Heart left ventricle (tissue), 16 donors: ENCODE measurements around the gene LOXL3. TPM values are rescaled to one million over a fixed set of nuclear protein-coding genes. Genes with fewer than 3 reads are reported as not detected.
A peak's percentile ranks its signal among the peaks of the same experiment; 100 is the strongest.

Experiments
- ATAC-seq, 4 donors: fragments of 200-7000 bp; cut with Tn5 transposase; one replicate each; pipeline ENCODE4 v1.9.1; 2020 to 2022; ENCODE audit warnings: moderate library complexity in 4 of 4, mild to moderate bottlenecking in 3 of 4, moderate number of reproducible peaks in 1 of 4
- DNase-seq, 5 donors: peaks; one replicate each; pipeline ENCODE4 v3.0.0-alpha.2; 2020
- H3K27ac ChIP-seq, 12 donors: fragments of 200-600 bp; sonication (generic) in 4 of 12; one replicate each; pipeline versions ENCODE4 v1.5.0 to v1.8.0; 2016 to 2022; ENCODE audit warnings: mild to moderate bottlenecking in 2 of 12
- H3K27me3 ChIP-seq, 9 donors: fragments of 200-600 bp; sonication (generic) in 2 of 9; one replicate each; pipeline versions ENCODE4 v1.5.1 to v1.8.0; 2016 to 2022; ENCODE audit warnings: mild to moderate bottlenecking in 3 of 9
- H3K36me3 ChIP-seq, 9 donors: fragments of 200-600 bp; sonication (generic) in 2 of 9; one replicate each; pipeline versions ENCODE4 v1.5.0 to v1.8.0; 2018 to 2022; ENCODE audit warnings: mild to moderate bottlenecking in 2 of 9
- H3K4me1 ChIP-seq, 12 donors: fragments of 200-600 bp; sonication (generic) in 4 of 12; one replicate each; pipeline versions ENCODE4 v1.5.0 to v1.8.0; 2016 to 2022; ENCODE audit warnings: mild to moderate bottlenecking in 3 of 12
- H3K4me3 ChIP-seq, 12 donors: fragments of 200-600 bp; sonication (generic) in 4 of 12; one replicate each; pipeline versions ENCODE4 v1.5.0 to v1.8.0; 2017 to 2022; ENCODE audit warnings: mild to moderate bottlenecking in 9 of 12, moderate library complexity in 4 of 12
- H3K9me3 ChIP-seq, 12 donors: fragments of 200-600 bp; sonication (generic) in 4 of 12; one replicate each; pipeline versions ENCODE4 v1.5.0 to v1.8.0; 2016 to 2022; ENCODE audit warnings: mild to moderate bottlenecking in 1 of 12
- POLR2A ChIP-seq, 2 donors: fragments of 450-650 bp; IDR thresholded peaks; one replicate each; pipeline ENCODE4 v1.6.1; 2017; ENCODE audit warnings: antibody characterized with exemption in 2 of 2, mild to moderate bottlenecking in 2 of 2, moderate library complexity in 2 of 2
- WGBS, 4 donors: extraction: QIAGEN DNeasy Blood & Tissue Kit in 2 of 4; methylation state at CpG; one replicate each; pipeline versions ENCODE4 v1.1.5 to v1.1.7; 2013 to 2018; 5-methylcytosine and 5-hydroxymethylcytosine counted together
- intact Hi-C, 10 donors: fragments of 100-400 bp; cut with DNase I; formaldehyde crosslinking; loops; one replicate each; pipeline versions ENCODE4 v1.11.1 to v1.14.2; 2022
- polyA plus RNA-seq, 2 donors: library from polyadenylated mRNA; stranded (reverse); fragments of 200-250 nt; gene quantifications; one replicate each; pipeline ENCODE4 v1.2.3, GENCODE V29; 2013
- total RNA-seq, 9 donors: library from RNA; depleted of rRNA in 2 of 9; stranded (reverse); fragments of >200 nt in 2 of 9; fragmentation: NEBNext Ultra II Directional in 3 of 9; extraction: Animal tissue kit (Norgen Biotek cat#: 25700) in 3 of 9; gene quantifications; one replicate each; pipeline versions ENCODE4 v1.1.0 to v1.2.4, GENCODE V29; 2016 to 2023
- TF ChIP-seq, protein P1 (sequence below), 12 donors: fragments of 200-600 bp; sonication (generic) in 4 of 12; IDR thresholded peaks; one replicate each; pipeline versions ENCODE4 v1.5.0 to v1.8.0; 2018 to 2022; ENCODE audit warnings: antibody characterized with exemption in 12 of 12, mild to moderate bottlenecking in 5 of 12
- donor health status: ischemic (EF 13 %, LVEDD 7.1; RV severe dilation, severe dysfunction).
- donor health status: healthy with polysubstance abuse.
- donor health status: DM: no; HTN: yes; CAD: no.
- donor health status: DM: no; HTN: no; CAD: no.
- donor health status: ischemic (EF 25% LVEDD 6.9; RV normal size, moderate dysfunction).
- donor health status: ischemic (EF 25% LVEDD 5.7; RV mildly dilated, moderate dysfunction).
- donor health status: healthy.
- donor health status: DM: yes; HTN: yes; CAD: no.
- donor health status: ischemic (EF 35%, LVEDD 5.7; RV mildly dilated, moderate dysfunction).
- donor health status: nonischemic (EF 11% LVEDD 7.7; RV severe dilation, severe dysfunction).
- donor health status: DM: yes; HTN: yes; CAD: no.
- donor health status: PGD.
- donor health status: ischemic (EF 29% LVEDD 5.4; RV normal size, mild dysfunction).
- donor health status: nonischemic (EF 23%, LVEDD 6.1; RV moderate dilation, normal function).

LOXL3 gene
- total and polyA plus RNA-seq, 11 donors, result 1.5 to 8.7 (median 3.0) TPM

DNA sequence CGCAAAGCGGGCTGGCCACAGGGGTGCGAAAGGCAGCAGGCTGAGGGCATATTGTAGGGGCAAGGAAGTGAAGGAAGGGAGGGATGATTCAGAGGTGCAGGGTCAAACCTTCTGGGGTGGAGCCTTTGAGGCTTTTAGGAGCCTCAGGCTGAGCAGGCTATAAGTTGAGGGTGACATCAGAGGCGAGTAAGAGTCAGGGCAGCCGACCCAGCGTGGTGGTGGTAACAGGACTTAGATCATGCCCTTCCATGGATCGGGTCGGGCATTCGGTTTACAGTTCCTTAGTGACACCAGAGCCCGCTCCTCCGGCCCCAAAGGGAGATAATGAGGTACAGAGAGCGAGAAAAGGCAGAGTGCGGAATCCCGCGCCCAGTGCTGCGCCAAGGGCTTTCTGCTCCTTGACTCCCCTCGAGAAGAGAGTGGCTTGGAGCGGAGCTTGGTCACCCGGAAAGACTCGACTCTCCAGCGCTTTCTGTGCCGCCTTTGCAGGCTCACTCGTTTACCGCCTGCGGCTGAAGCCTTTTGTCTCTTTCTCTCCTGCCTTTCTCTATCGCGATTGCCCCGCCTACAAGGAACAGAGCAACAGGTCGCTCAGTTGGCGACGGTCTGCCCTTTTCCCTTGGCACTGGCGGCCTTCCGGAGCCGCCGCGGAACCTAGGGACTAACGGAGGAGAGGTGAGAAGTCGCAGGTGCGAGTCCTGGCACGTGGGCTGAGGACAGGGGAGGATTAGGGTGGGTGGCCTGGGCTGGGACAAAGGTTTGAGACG, 55.1 kb downstream of the LOXL3 start:
- ATAC-seq, result no peak
- no peak for TF ChIP-seq POLR2A (IDR thresholded peaks at IDR 0.05)
- TF ChIP-seq, protein P1, sequence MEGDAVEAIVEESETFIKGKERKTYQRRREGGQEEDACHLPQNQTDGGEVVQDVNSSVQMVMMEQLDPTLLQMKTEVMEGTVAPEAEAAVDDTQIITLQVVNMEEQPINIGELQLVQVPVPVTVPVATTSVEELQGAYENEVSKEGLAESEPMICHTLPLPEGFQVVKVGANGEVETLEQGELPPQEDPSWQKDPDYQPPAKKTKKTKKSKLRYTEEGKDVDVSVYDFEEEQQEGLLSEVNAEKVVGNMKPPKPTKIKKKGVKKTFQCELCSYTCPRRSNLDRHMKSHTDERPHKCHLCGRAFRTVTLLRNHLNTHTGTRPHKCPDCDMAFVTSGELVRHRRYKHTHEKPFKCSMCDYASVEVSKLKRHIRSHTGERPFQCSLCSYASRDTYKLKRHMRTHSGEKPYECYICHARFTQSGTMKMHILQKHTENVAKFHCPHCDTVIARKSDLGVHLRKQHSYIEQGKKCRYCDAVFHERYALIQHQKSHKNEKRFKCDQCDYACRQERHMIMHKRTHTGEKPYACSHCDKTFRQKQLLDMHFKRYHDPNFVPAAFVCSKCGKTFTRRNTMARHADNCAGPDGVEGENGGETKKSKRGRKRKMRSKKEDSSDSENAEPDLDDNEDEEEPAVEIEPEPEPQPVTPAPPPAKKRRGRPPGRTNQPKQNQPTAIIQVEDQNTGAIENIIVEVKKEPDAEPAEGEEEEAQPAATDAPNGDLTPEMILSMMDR (IDR thresholded peaks at IDR 0.05), result no peak
- intact Hi-C loops, result no loop called here
- Histone ChIP-seq H3K27me3 (peaks cover 21 to 65% (median 35%) of the 10 kb centered on the region in 9 donors), H3K4me1 (peaks cover 5 to 44% (median 32%) of the 10 kb centered on the region in 12 donors), H3K27ac (no peak overlapping the region), H3K9me3 (no peaks in the 10 kb centered on the region), H3K4me3 (peak overlapping the region; percentile 9 to 61 (median 25)), H3K36me3 (peaks cover 0 to 9% (median 8%) of the 10 kb centered on the region in 9 donors)
- no peak for DNase-seq
- WGBS, 4 donors, result 1 to 3% (median 2%) methylated on average over 41 of the region's 41 CpGs

GRCh38 chr2:74497777-74498499, 55.8 kb downstream of the LOXL3 start:
- Histone ChIP-seq H3K4me1 (peaks cover 5 to 38% (median 32%) of the 10 kb centered on the region in 12 donors), H3K27me3 (peaks cover 21 to 63% (median 35%) of the 10 kb centered on the region in 9 donors), H3K9me3 (no peaks in the 10 kb centered on the region), H3K4me3 (peak overlapping the region; percentile 9 to 61 (median 25)), H3K36me3 (peaks cover 0 to 16% (median 15%) of the 10 kb centered on the region in 9 donors), H3K27ac (no peak overlapping the region)
- intact Hi-C loops, result no loop called here
- no peak for TF ChIP-seq POLR2A (IDR thresholded peaks at IDR 0.05)
- TF ChIP-seq, protein P1 (IDR thresholded peaks at IDR 0.05), result no peak
- ATAC-seq (peak in 1 of 4 donors; percentile 4), DNase-seq (peak in 2 of 5 donors; percentile 30 to 67)
- WGBS, 4 donors, result 2 to 6% (median 2%) methylated on average over 24 to 61 of the region's 61 CpGs

DNA sequence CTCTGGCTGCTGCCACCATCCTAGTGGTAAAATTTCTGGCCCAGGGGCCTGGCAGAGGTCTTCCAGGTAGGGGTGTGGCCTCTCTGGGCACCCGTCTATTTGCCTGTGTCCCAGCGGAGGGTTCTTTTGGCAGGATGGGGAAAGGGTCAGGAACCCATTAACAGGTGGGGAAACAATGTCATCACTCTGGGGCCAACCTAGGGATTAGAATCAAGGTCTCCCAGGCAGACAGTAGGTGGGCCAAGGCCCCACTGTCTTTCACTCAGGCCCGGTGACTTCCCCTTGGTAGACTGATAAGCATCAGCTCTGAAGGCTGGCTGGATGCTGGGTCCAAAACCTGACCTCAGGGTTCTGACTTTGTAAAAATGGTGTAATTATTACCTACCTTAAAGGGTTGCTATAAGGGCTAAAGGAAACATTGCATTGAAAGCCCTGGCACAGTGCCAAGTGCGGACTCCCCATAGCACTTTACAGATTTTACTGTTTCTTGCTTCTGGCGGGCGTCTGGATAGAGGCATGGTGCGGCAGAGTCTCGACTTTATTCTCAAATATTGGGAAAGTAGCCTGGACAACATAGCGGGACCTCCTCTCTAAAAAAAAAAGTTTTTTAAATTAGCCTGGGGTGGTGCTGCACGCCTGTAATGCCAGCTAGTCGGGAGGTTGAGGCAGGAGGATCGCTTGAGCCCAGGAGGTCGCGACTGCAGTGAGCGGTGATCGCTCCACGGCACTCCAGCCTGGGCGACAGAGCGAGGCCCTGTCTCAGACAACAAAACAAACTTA, 56.6 kb downstream of the LOXL3 start:
- 42 to 52% (median 42%) methylated on average over 17 to 19 of the region's 19 CpGs for WGBS, 4 donors
- Histone ChIP-seq H3K36me3 (peaks cover 0 to 24% (median 23%) of the 10 kb centered on the region in 9 donors), H3K4me1 (peaks cover 5 to 35% (median 28%) of the 10 kb centered on the region in 12 donors), H3K27ac (no peak overlapping the region), H3K9me3 (no peaks in the 10 kb centered on the region), H3K27me3 (peaks cover 21 to 55% (median 35%) of the 10 kb centered on the region in 9 donors), H3K4me3 (peak overlapping the region in 8 of 12 donors; percentile 11 to 61 (median 36))
- no peak for ATAC-seq
- intact Hi-C loops, result no loop called here
- no peak for DNase-seq
- TF ChIP-seq, protein P1 (IDR thresholded peaks at IDR 0.05), result no peak
- TF ChIP-seq POLR2A (IDR thresholded peaks at IDR 0.05), result no peak
